Measurements from ENCODE around the gene PLEKHG5. TPM values are rescaled to one million over a fixed set of nuclear protein-coding genes. Genes with fewer than 3 reads are reported as not detected.
A peak's percentile ranks its signal among the peaks of the same experiment; 100 is the strongest.

The PLEKHG5 gene
- total and polyA plus RNA-seq, 10 donors, result 6.4 to 120 (median 59.4) TPM

DNA sequence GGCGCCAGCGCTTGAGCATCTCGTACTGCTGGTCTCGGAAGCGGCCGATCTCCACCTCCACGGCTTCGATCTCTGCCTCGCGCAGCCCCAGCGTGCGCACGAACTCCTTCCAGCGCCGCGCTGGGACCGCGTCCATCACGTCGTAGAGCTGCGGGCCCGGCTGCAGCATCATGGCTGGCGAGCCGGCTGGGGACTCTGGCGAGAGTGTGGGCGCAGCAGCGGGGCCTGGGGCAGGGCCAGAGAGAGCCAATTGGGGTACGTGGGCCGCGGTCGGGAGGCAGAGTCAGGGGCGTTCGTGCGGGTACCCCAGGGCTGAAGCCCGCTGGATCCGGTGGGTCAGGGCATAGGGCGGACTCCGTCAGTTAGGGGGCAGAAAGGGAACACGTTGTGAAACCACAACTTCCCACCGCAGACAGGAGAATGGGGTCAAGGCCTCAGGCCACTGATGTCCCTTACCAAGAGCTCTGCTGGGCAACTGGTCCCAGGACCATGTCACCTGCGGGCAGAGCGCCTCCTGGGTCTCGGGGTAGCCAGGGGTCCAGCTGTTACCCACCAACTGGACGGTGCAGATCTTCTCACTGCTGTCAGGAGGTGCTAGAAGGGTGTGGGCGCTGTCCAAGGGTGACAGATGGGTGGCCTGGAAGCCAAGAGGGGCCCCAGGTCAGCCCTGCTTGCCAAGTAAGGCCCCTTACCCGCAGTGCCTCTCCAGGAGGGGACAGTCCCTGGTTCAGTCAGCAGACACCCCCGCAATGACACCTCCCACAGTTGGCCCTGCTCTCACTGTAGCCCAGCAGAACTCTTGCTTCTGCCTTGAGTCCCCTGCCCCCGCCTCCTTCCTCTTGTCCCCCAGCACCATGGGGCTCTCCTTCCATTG, 29.7 kb downstream of the PLEKHG5 start:
- no peak for DNase-seq
- Histone ChIP-seq H3K9me3 (no peaks in the 10 kb centered on the region), H3K27ac (peak overlapping the region in 1 of 8 donors; percentile 81), H3K4me1 (peaks cover 8 to 72% (median 34%) of the 10 kb centered on the region in 6 donors), H3K4me3 (peak overlapping the region in 1 of 8 donors; percentile 63), H3K27me3 (replicated peaks in 1 of 7) (peaks cover 0 to 86% (median 4%) of the 10 kb centered on the region in 7 donors), H3K36me3 (peaks cover 0 to 52% (median 20%) of the 10 kb centered on the region in 6 donors)
- intact Hi-C loops (cut with DNase I; ENCODE audit: low total_unique reads), result no loop called here
- WGBS, 5 donors, result 86 to 96% (median 91%) methylated on average over 8 to 48 of the region's 48 CpGs
- TF ChIP-seq POLR2A (IDR thresholded peaks at IDR 0.05) (no peak), POLR2AphosphoS5 (IDR thresholded peaks at IDR 0.05) (peak in 2 of 3 donors; percentile 35 to 37)

DNA sequence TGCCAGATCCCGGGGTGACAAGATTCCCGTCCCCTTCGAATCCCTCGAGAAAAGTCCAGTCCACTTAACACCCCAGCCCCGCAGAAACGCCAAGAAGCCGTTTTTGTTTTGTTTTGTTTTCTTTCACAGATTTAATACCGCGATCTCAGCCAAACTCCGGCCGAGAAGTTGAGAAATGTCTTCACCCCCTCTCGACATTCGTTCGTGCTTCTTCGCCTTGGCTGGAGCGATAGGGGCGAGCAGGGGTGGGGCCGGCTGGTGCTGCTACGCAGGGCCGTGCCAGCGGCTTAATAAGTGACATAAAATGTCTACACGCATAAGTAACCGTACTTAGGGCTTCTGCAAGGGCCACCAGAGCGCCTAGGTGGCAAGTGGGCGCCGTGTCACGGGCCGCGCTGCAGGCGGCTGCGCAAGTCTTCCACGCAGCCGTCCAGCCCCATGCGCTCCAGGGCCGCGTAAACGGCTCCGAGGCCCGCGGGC, 30.4 kb downstream of the PLEKHG5 start:
- no peaks in the 10 kb centered on the region for H3K9me3 ChIP-seq
- DNase-seq, result no peak
- intact Hi-C loops (cut with DNase I; ENCODE audit: low total_unique reads), result no loop called here
- H3K27ac ChIP-seq, result peak overlapping the region in 4 of 8 donors; percentile 44 to 81 (median 59)
- H3K4me1 ChIP-seq, result peaks cover 8 to 68% (median 31%) of the 10 kb centered on the region in 6 donors
- TF ChIP-seq, protein P1, sequence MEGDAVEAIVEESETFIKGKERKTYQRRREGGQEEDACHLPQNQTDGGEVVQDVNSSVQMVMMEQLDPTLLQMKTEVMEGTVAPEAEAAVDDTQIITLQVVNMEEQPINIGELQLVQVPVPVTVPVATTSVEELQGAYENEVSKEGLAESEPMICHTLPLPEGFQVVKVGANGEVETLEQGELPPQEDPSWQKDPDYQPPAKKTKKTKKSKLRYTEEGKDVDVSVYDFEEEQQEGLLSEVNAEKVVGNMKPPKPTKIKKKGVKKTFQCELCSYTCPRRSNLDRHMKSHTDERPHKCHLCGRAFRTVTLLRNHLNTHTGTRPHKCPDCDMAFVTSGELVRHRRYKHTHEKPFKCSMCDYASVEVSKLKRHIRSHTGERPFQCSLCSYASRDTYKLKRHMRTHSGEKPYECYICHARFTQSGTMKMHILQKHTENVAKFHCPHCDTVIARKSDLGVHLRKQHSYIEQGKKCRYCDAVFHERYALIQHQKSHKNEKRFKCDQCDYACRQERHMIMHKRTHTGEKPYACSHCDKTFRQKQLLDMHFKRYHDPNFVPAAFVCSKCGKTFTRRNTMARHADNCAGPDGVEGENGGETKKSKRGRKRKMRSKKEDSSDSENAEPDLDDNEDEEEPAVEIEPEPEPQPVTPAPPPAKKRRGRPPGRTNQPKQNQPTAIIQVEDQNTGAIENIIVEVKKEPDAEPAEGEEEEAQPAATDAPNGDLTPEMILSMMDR (IDR thresholded peaks at IDR 0.05 in 8 of 11, conservative IDR thresholded peaks at IDR 0.05 in 3 of 11), result no peak
- TF ChIP-seq POLR2AphosphoS5 (IDR thresholded peaks at IDR 0.05), result no peak
- peaks cover 0 to 47% (median 20%) of the 10 kb centered on the region in 6 donors for H3K36me3 ChIP-seq
- peaks cover 0 to 86% (median 10%) of the 10 kb centered on the region in 7 donors for H3K27me3 ChIP-seq (replicated peaks in 1 of 7)
- peak overlapping the region in 1 of 8 donors; percentile 63 for H3K4me3 ChIP-seq
- WGBS, 5 donors, result 84 to 91% (median 90%) methylated on average over 39 to 40 of the region's 40 CpGs

DNA sequence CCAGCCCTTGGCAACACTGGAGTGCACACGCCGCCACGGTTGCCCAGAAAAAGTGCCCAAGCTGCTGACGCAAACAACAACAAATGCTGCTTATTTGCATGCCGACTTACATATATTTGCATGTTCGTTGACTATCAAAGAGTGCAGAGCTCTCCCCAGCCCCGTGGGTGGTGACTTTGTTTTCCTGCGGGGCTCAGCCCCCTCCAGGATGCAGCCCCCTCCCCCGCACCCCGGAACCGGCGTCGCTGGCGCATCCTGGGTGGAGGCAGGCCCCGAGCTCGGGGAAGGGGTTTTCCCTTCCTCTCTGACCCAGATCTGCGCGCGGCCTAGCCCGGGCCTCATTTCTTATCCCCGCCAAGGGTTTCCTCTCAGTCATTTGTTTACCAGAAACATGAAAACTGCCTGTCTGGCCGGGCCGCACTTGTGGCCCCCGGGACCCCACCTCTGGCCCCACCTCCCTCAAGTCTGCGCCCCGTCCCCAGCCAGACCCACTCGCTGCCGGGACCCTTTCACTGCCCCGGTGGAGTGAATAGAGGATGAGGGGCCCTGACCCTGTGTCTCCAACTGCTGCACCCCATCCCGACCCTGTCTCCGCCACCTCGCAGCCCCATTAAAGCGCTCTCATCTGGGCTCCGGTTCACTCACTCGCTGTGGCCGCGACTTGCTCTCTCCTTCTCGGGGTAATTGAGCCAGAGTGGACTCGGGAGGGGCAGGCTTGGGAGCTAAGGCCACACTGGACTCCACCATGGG, 31.0 kb downstream of the PLEKHG5 start:
- peak; percentile 86 for DNase-seq
- TF ChIP-seq POLR2AphosphoS5 (IDR thresholded peaks at IDR 0.05), result peak in 2 of 3 donors; percentile 37 to 76
- TF ChIP-seq, protein P1 (IDR thresholded peaks at IDR 0.05 in 8 of 11, conservative IDR thresholded peaks at IDR 0.05 in 3 of 11), result no peak
- Histone ChIP-seq H3K36me3 (peaks cover 0 to 46% (median 20%) of the 10 kb centered on the region in 6 donors), H3K4me3 (peak overlapping the region in 5 of 8 donors; percentile 19 to 63 (median 25)), H3K27me3 (replicated peaks in 1 of 7) (peaks cover 0 to 86% (median 16%) of the 10 kb centered on the region in 7 donors), H3K4me1 (peaks cover 9 to 68% (median 30%) of the 10 kb centered on the region in 6 donors), H3K9me3 (no peaks in the 10 kb centered on the region), H3K27ac (peak overlapping the region in 4 of 8 donors; percentile 44 to 81 (median 59))
- intact Hi-C loops (cut with DNase I; ENCODE audit: low total_unique reads), result no loop called here
- WGBS, 5 donors, result 29 to 32% (median 30%) methylated on average over 36 to 39 of the region's 39 CpGs

DNA sequence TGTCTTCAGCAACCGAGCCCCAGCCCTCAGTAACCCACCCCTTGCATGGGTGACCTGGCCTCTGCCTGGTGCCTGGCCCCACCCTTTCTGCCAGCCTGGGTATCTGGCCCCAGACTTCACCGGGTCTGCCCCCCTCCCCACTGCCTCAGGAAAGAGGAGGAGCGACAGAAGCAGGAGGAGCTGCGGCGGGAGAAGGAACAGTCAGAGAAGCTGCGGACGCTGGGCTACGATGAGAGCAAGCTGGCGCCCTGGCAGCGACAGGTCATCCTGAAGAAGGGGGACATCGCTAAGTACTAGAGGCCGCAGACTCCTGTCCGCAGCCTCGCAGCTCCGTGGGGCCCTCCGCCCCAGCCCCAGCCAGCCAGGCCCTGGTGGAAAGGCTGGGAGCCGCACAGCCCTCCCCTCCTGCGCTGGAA, 31.6 kb downstream of the PLEKHG5 start:
- intact Hi-C loops (cut with DNase I; ENCODE audit: low total_unique reads), result no loop called here
- Histone ChIP-seq H3K9me3 (no peaks in the 10 kb centered on the region), H3K36me3 (peaks cover 0 to 40% (median 20%) of the 10 kb centered on the region in 6 donors), H3K4me1 (peaks cover 13 to 68% (median 36%) of the 10 kb centered on the region in 6 donors), H3K27ac (peak overlapping the region in 5 of 8 donors; percentile 15 to 81 (median 57)), H3K4me3 (peak overlapping the region in 4 of 8 donors; percentile 19 to 63 (median 28)), H3K27me3 (replicated peaks in 1 of 7) (peaks cover 0 to 86% (median 22%) of the 10 kb centered on the region in 7 donors)
- WGBS, 5 donors, result 5 to 18% (median 7%) methylated on average over 11 to 18 of the region's 18 CpGs
- no peak for DNase-seq
- TF ChIP-seq, protein P1 (IDR thresholded peaks at IDR 0.05 in 8 of 11, conservative IDR thresholded peaks at IDR 0.05 in 3 of 11), result no peak
- TF ChIP-seq POLR2AphosphoS5 (IDR thresholded peaks at IDR 0.05) (peak in 1 of 3 donors; percentile 27), POLR2A (IDR thresholded peaks at IDR 0.05) (no peak)

All from spleen (tissue), 11 donors.